H9 (cell line): ENCODE data around the gene TSPAN31. TPM values are rescaled to one million over a fixed set of nuclear protein-coding genes. Genes with fewer than 3 reads are reported as not detected.

ENCODE experiments used
- DNase-seq: peaks from one replicate; pipeline ENCODE4 v3.0.0-alpha.2; 2017
- H2AFZ ChIP-seq: one replicate; pipeline ENCODE4 v1.6.1; 2013; ENCODE audit warnings: mild to moderate bottlenecking, low read length, control low read depth, moderate library complexity
- H2AK5ac ChIP-seq: 2 replicates; pipeline ENCODE4 v1.6.1; 2013; ENCODE audit warnings: low read length, control low read depth, mixed read lengths; ENCODE audit not compliant: insufficient read length
- H2BK120ac ChIP-seq: one replicate; pipeline ENCODE4 v1.6.1; 2013; ENCODE audit warnings: low read depth, mild to moderate bottlenecking, low read length, control low read depth, inconsistent platforms; ENCODE audit not compliant: poor library complexity, severe bottlenecking
- H2BK12ac ChIP-seq: 2 replicates; pipeline ENCODE4 v1.6.1; 2013; ENCODE audit warnings: low read length, control low read depth, mixed read lengths, low read depth; ENCODE audit not compliant: insufficient read length
- H2BK15ac ChIP-seq: 2 replicates; pipeline ENCODE4 v1.6.1; 2013; ENCODE audit warnings: low read depth, low read length, control low read depth
- H2BK20ac ChIP-seq: one replicate; pipeline ENCODE4 v1.6.1; 2013; ENCODE audit warnings: low read depth, mild to moderate bottlenecking, low read length, control low read depth, inconsistent platforms; ENCODE audit not compliant: poor library complexity, severe bottlenecking
- H2BK5ac ChIP-seq: 2 replicates; pipeline ENCODE4 v1.6.1; 2013; ENCODE audit warnings: low read length, control low read depth, mixed read lengths; ENCODE audit not compliant: insufficient read length
- H3K14ac ChIP-seq: 2 replicates; pipeline ENCODE4 v1.6.1; 2013; ENCODE audit warnings: low read length, control low read depth; ENCODE audit not compliant: insufficient read depth
- H3K18ac ChIP-seq: 2 replicates; pipeline ENCODE4 v1.6.1; 2013; ENCODE audit warnings: low read depth, mild to moderate bottlenecking, mixed read lengths, low read length, control low read depth; ENCODE audit not compliant: insufficient read length
- H3K23ac ChIP-seq: 2 replicates; pipeline ENCODE4 v1.6.1; 2013; ENCODE audit warnings: low read length, control low read depth, mixed read lengths, low read depth; ENCODE audit not compliant: insufficient read length
- H3K23me2 ChIP-seq: 2 replicates; pipeline ENCODE4 v1.6.1; 2013; ENCODE audit warnings: low read depth, mild to moderate bottlenecking, mixed read lengths, low read length, control low read depth; ENCODE audit not compliant: insufficient read length, poor library complexity, severe bottlenecking
- H3K27ac ChIP-seq: 2 replicates; pipeline ENCODE4 v1.5.1; 2013; ENCODE audit warnings: low read length, control low read depth, mixed read lengths, low read depth; ENCODE audit not compliant: insufficient read length
- H3K27me3 ChIP-seq: 2 replicates; pipeline ENCODE4 v1.6.1; 2013; ENCODE audit warnings: low read length, control low read depth, inconsistent platforms; ENCODE audit not compliant: insufficient read depth
- H3K4ac ChIP-seq: 2 replicates; pipeline ENCODE4 v1.6.1; 2013; ENCODE audit warnings: low read depth, mild to moderate bottlenecking, control low read depth, inconsistent platforms, low read length, moderate library complexity
- H3K4me1 ChIP-seq: 2 replicates; pipeline ENCODE4 v1.6.1; 2013; ENCODE audit warnings: low read length, control low read depth, inconsistent platforms; ENCODE audit not compliant: insufficient read depth
- H3K4me2 ChIP-seq: 2 replicates; pipeline ENCODE4 v1.6.1; 2013; ENCODE audit warnings: low read length, control low read depth, mixed read lengths; ENCODE audit not compliant: insufficient read length, insufficient read depth
- H3K56ac ChIP-seq: 2 replicates; pipeline ENCODE4 v1.6.1; 2013; ENCODE audit warnings: low read depth, mild to moderate bottlenecking, mixed read lengths, low read length, control low read depth; ENCODE audit not compliant: insufficient read length
- H3K79me1 ChIP-seq: 2 replicates; pipeline ENCODE4 v1.6.1; 2013; ENCODE audit warnings: low read depth, mild to moderate bottlenecking, moderate library complexity, low read length, control low read depth, inconsistent platforms; ENCODE audit not compliant: insufficient read depth, poor library complexity, severe bottlenecking
- H3K79me2 ChIP-seq: 2 replicates; pipeline ENCODE4 v1.6.1; 2013; ENCODE audit warnings: low read length, control low read depth, inconsistent platforms; ENCODE audit not compliant: insufficient read depth
- H3K9ac ChIP-seq: 2 replicates; pipeline ENCODE4 v1.6.1; 2013; ENCODE audit warnings: low read length, control low read depth, mixed read lengths; ENCODE audit not compliant: insufficient read length; ENCODE audit errors: extremely low read depth
- H3K9me3 ChIP-seq: one replicate; pipeline ENCODE4 v1.6.1; 2013; ENCODE audit warnings: low read depth, low read length, inconsistent platforms; ENCODE audit not compliant: control insufficient read depth
- H3T11ph ChIP-seq: one replicate; pipeline ENCODE4 v1.6.1; 2013; ENCODE audit warnings: mild to moderate bottlenecking, low read length, control low read depth, inconsistent platforms
- H4K20me1 ChIP-seq: one replicate; pipeline ENCODE4 v1.6.1; 2013; ENCODE audit not compliant: control insufficient read depth, insufficient read length, insufficient read depth
- H4K5ac ChIP-seq: 2 replicates; pipeline ENCODE4 v1.6.1; 2013; ENCODE audit warnings: low read depth, mild to moderate bottlenecking, mixed read lengths, low read length, control low read depth; ENCODE audit not compliant: insufficient read length
- H4K8ac ChIP-seq: replicated peaks from 2 replicates; pipeline ENCODE4 v1.6.1; 2013; ENCODE audit warnings: low read length, control low read depth, mixed read lengths, low read depth; ENCODE audit not compliant: insufficient read length
- H4K91ac ChIP-seq: 2 replicates; pipeline ENCODE4 v1.6.1; 2013; ENCODE audit warnings: low read depth, mild to moderate bottlenecking, moderate library complexity, mixed read lengths, low read length, control low read depth; ENCODE audit not compliant: insufficient read length
- H3K27ac Mint-ChIP-seq, 3 experiments: 2 replicates in 2 of 3; 3 replicates in 1 of 3; pipeline ENCODE4 v1.8.0; 2020 to 2021; ENCODE audit warnings: mixed read lengths in 3 of 3, mild to moderate bottlenecking in 1 of 3, moderate library complexity in 1 of 3
- H3K27me3 Mint-ChIP-seq: 2 replicates; pipeline ENCODE4 v1.8.0; 2021; ENCODE audit warnings: low read depth, mild to moderate bottlenecking, moderate library complexity, mixed read lengths
- H3K36me3 Mint-ChIP-seq, 3 experiments: 2 replicates in 2 of 3; 3 replicates in 1 of 3; pipeline ENCODE4 v1.8.0; 2020 to 2021; ENCODE audit warnings: low read depth in 3 of 3, mixed read lengths in 3 of 3; ENCODE audit not compliant: insufficient read depth in 1 of 3
- H3K4me1 Mint-ChIP-seq, 2 experiments: 2 replicates each; pipeline ENCODE4 v1.8.0; 2020; ENCODE audit warnings: mixed read lengths in 2 of 2
- H3K4me3 Mint-ChIP-seq, 2 experiments: 2 replicates in 1 of 2; 3 replicates in 1 of 2; pipeline ENCODE4 v1.8.0; 2020 to 2021; ENCODE audit warnings: mild to moderate bottlenecking in 2 of 2, mixed read lengths in 2 of 2, moderate library complexity in 1 of 2
- H3K9me3 Mint-ChIP-seq, 2 experiments: 2 replicates in 1 of 2; 3 replicates in 1 of 2; pipeline ENCODE4 v1.8.0; 2020; ENCODE audit warnings: mild to moderate bottlenecking in 2 of 2, mixed read lengths in 2 of 2, moderate library complexity in 1 of 2
- WGBS: extraction: QIAGEN DNeasy Blood & Tissue Kit; methylation state at CpG from one replicate; pipeline ENCODE4 v1.1.7; 2013; ENCODE audit warnings: missing lambda C conversion rate, low lambda C conversion rate, mixed read lengths; ENCODE audit not compliant: insufficient read length; ENCODE audit errors: extremely low coverage; 5-methylcytosine and 5-hydroxymethylcytosine counted together
- total RNA-seq: library from RNA; stranded (reverse); gene quantifications from 2 replicates; pipeline ENCODE4 v1.2.1, GENCODE V29; 2021
- TF ChIP-seq, protein P1 (sequence below): fragments of 200-600 bp; sonication (generic); conservative IDR thresholded peaks from 3 replicates; pipeline ENCODE4 v1.8.0; 2021; ENCODE audit warnings: antibody characterized with exemption, mild to moderate bottlenecking

The TSPAN31 gene
- total RNA-seq, 1 experiment from 2014 or later = 20.0 TPM

GRCh38 chr12:57764662-57765002 lies 19.8 kb downstream of the TSPAN31 start:
- Mint-ChIP-seq H3K27ac (no peak overlapping the region), H3K4me1 (peaks cover 27 to 40% of the 10 kb centered on the region in 2 experiments), H3K36me3 (peaks cover 7 to 20% (median 15%) of the 10 kb centered on the region in 3 experiments; a peak in 6 of 7 replicates), H3K27me3 (peaks cover 48% of the 10 kb centered on the region), H3K9me3 (no peaks in the 10 kb centered on the region), H3K4me3 (peak overlapping the region; percentile 57 to 75)
- Histone ChIP-seq H4K8ac (no peak overlapping the region), H3K14ac (no peak overlapping the region; the same call in 1 of the 2 replicates), H3K23me2 (peaks cover 25% of the 10 kb centered on the region), H3K9me3 (no peaks in the 10 kb centered on the region), H3K4me1 (peaks cover 3% of the 10 kb centered on the region; the same call in 1 of the 2 replicates), H3K79me1 (no peaks in the 10 kb centered on the region), H4K91ac (no peak overlapping the region), H3K23ac (no peak overlapping the region), H3K4me2 (peak overlapping the region; percentile 80), H4K5ac (no peak overlapping the region), H3K27me3 (peaks cover 31% of the 10 kb centered on the region; the same call in 1 of the 2 replicates), H4K20me1 (no peaks in the 10 kb centered on the region), H3K79me2 (no peaks in the 10 kb centered on the region), H2AK5ac (no peak overlapping the region), H3K27ac (no peak overlapping the region), H2BK5ac (no peak overlapping the region), H3K56ac (no peak overlapping the region), H2BK20ac (no peak overlapping the region), H3K18ac (no peak overlapping the region), H3T11ph (no peak overlapping the region), H3K4ac (no peak overlapping the region), H2BK120ac (no peak overlapping the region), H2BK15ac (no peak overlapping the region), H3K9ac (no peak overlapping the region), H2AFZ (no peak overlapping the region), H2BK12ac (no peak overlapping the region)
- no CpG with 5 or more reads among the region's 17 CpGs for WGBS
- peak; percentile 59 for DNase-seq
- TF ChIP-seq, protein P1, sequence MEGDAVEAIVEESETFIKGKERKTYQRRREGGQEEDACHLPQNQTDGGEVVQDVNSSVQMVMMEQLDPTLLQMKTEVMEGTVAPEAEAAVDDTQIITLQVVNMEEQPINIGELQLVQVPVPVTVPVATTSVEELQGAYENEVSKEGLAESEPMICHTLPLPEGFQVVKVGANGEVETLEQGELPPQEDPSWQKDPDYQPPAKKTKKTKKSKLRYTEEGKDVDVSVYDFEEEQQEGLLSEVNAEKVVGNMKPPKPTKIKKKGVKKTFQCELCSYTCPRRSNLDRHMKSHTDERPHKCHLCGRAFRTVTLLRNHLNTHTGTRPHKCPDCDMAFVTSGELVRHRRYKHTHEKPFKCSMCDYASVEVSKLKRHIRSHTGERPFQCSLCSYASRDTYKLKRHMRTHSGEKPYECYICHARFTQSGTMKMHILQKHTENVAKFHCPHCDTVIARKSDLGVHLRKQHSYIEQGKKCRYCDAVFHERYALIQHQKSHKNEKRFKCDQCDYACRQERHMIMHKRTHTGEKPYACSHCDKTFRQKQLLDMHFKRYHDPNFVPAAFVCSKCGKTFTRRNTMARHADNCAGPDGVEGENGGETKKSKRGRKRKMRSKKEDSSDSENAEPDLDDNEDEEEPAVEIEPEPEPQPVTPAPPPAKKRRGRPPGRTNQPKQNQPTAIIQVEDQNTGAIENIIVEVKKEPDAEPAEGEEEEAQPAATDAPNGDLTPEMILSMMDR = no peak
